ENCODE measurements around the gene SMIM26. TPM values are rescaled to one million over a fixed set of nuclear protein-coding genes. Genes with fewer than 3 reads are reported as not detected.

SMIM26 gene
- total and polyA plus RNA-seq, 9 donors, result 75.9 to 138 (median 90.1) TPM

GRCh38 chr20:18609741-18610140 is 42.5 kb downstream of the SMIM26 start:
- no peak for DNase-seq
- Histone ChIP-seq H3K27me3 (ENCODE audit: control insufficient read depth, insufficient read depth, low read length) (no peaks in the 10 kb centered on the region), H3K4me3 (ENCODE audit: low read length) (no peak overlapping the region), H3K36me3 (ENCODE audit: control insufficient read depth, insufficient read depth, low read length) (no peaks in the 10 kb centered on the region), H3K27ac (ENCODE audit: low read length) (no peak overlapping the region), H3K4me1 (ENCODE audit: control insufficient read depth, insufficient read depth, low read length) (no peaks in the 10 kb centered on the region), H3K9me3 (replicated peaks; ENCODE audit: control insufficient read depth, low read depth, low read length) (no peaks in the 10 kb centered on the region)

GRCh38 chr20:18611492-18611891 is 44.3 kb downstream of the SMIM26 start:
- H3K36me3 ChIP-seq (ENCODE audit: control insufficient read depth, insufficient read depth, low read length), result no peaks in the 10 kb centered on the region
- no peaks in the 10 kb centered on the region for H3K27me3 ChIP-seq (ENCODE audit: control insufficient read depth, insufficient read depth, low read length)
- H3K4me3 ChIP-seq (ENCODE audit: low read length), result no peak overlapping the region
- H3K4me1 ChIP-seq (ENCODE audit: control insufficient read depth, insufficient read depth, low read length), result no peaks in the 10 kb centered on the region
- H3K9me3 ChIP-seq (replicated peaks; ENCODE audit: control insufficient read depth, low read depth, low read length), result no peaks in the 10 kb centered on the region
- DNase-seq, result no peak
- 100% methylated on average over 1 of the region's 8 CpGs for WGBS (ENCODE audit: insufficient coverage)
- H3K27ac ChIP-seq (ENCODE audit: low read length), result no peak overlapping the region

- Histone ChIP-seq H3K4me1 (ENCODE audit: control insufficient read depth, insufficient read depth, low read length) (no peaks in the 10 kb centered on the region), H3K9me3 (replicated peaks; ENCODE audit: control insufficient read depth, low read depth, low read length) (peaks cover 2% of the 10 kb centered on the region), H3K4me3 (ENCODE audit: low read length) (no peak overlapping the region), H3K27me3 (ENCODE audit: control insufficient read depth, insufficient read depth, low read length) (no peaks in the 10 kb centered on the region), H3K36me3 (ENCODE audit: control insufficient read depth, insufficient read depth, low read length) (no peaks in the 10 kb centered on the region), H3K27ac (ENCODE audit: low read length) (no peak overlapping the region)
- no peak for DNase-seq
- WGBS (ENCODE audit: insufficient coverage), result 80% methylated on average over 1 of the region's 2 CpGs
Observed at GRCh38 chr20:18613553-18613952, 46.3 kb downstream of the SMIM26 start.

- Histone ChIP-seq H3K27ac (ENCODE audit: low read length) (no peak overlapping the region), H3K9me3 (replicated peaks; ENCODE audit: control insufficient read depth, low read depth, low read length) (peaks cover 2% of the 10 kb centered on the region)
- DNase-seq, result no peak
Observed at GRCh38 chr20:18614244-18614643, 47.0 kb downstream of the SMIM26 start.

GRCh38 chr20:18615020-18615650 is 47.9 kb downstream of the SMIM26 start:
- DNase-seq, result peak; percentile 22
- no CpG with 5 or more reads among the region's 5 CpGs for WGBS (ENCODE audit: insufficient coverage)
- no peak overlapping the region for H3K27ac ChIP-seq (ENCODE audit: low read length)
- H3K9me3 ChIP-seq (replicated peaks; ENCODE audit: control insufficient read depth, low read depth, low read length), result peaks cover 2% of the 10 kb centered on the region
- no peaks in the 10 kb centered on the region for H3K27me3 ChIP-seq (ENCODE audit: control insufficient read depth, insufficient read depth, low read length)
- no peaks in the 10 kb centered on the region for H3K4me1 ChIP-seq (ENCODE audit: control insufficient read depth, insufficient read depth, low read length)
- no peak overlapping the region for H3K4me3 ChIP-seq (ENCODE audit: low read length)
- no peaks in the 10 kb centered on the region for H3K36me3 ChIP-seq (ENCODE audit: control insufficient read depth, insufficient read depth, low read length)

More at GRCh38 chr20:18614244-18614643, 47.0 kb downstream of the SMIM26 start:
- H3K4me1 ChIP-seq (ENCODE audit: control insufficient read depth, insufficient read depth, low read length), result no peaks in the 10 kb centered on the region
- H3K27me3 ChIP-seq (ENCODE audit: control insufficient read depth, insufficient read depth, low read length), result no peaks in the 10 kb centered on the region
- 94% methylated on average over 5 of the region's 5 CpGs for WGBS (ENCODE audit: insufficient coverage)
- no peak overlapping the region for H3K4me3 ChIP-seq (ENCODE audit: low read length)
- H3K36me3 ChIP-seq (ENCODE audit: control insufficient read depth, insufficient read depth, low read length), result no peaks in the 10 kb centered on the region

Other genes with a start within 250 kb of the SMIM26 start
- gene DZANK1, start 100.4 kb upstream of the SMIM26 start, total RNA-seq, result 1.5 TPM
- gene DZANK1, start 100.4 kb upstream of the SMIM26 start, polyA plus RNA-seq (ENCODE audit: insufficient read depth in 1 of 8, insufficient read length in 8 of 8, low replicate concordance in 1 of 8), result 1 to 10 TPM; 1.7 to 3.9 (median 2.0) TPM
- 10.5 TPM for gene POLR3F, start 100.0 kb upstream of the SMIM26 start, total RNA-seq
- 10 to 100 TPM in 7 of 8 donors, 1 to 10 TPM in 1; 9.8 to 15.4 (median 12.4) TPM for gene POLR3F, start 100.0 kb upstream of the SMIM26 start, polyA plus RNA-seq (ENCODE audit: insufficient read depth in 1 of 8, insufficient read length in 8 of 8, low replicate concordance in 1 of 8)
- 13.3 TPM for gene RBBP9, start 70.2 kb upstream of the SMIM26 start, total RNA-seq
- gene RBBP9, start 70.2 kb upstream of the SMIM26 start, polyA plus RNA-seq (ENCODE audit: insufficient read depth in 1 of 8, insufficient read length in 8 of 8, low replicate concordance in 1 of 8), result 10 to 100 TPM in 7 of 8 donors, 1 to 10 TPM in 1; 9.8 to 13.4 (median 10.6) TPM
- 20.6 TPM for gene SEC23B, start 59.5 kb upstream of the SMIM26 start, total RNA-seq
- 10 to 100 TPM; 17.1 to 27.0 (median 18.7) TPM for gene SEC23B, start 59.5 kb upstream of the SMIM26 start, polyA plus RNA-seq (ENCODE audit: insufficient read depth in 1 of 8, insufficient read length in 8 of 8, low replicate concordance in 1 of 8)
- 22.9 TPM for gene DTD1, start 20.6 kb downstream of the SMIM26 start, total RNA-seq
- 10 to 100 TPM; 11.9 to 20.7 (median 17.3) TPM for gene DTD1, start 20.6 kb downstream of the SMIM26 start, polyA plus RNA-seq (ENCODE audit: insufficient read depth in 1 of 8, insufficient read length in 8 of 8, low replicate concordance in 1 of 8)
- gene SCP2D1, start 246.4 kb downstream of the SMIM26 start, total RNA-seq, result not detected
- not detected for gene SCP2D1, start 246.4 kb downstream of the SMIM26 start, polyA plus RNA-seq (ENCODE audit: insufficient read depth in 1 of 8, insufficient read length in 8 of 8, low replicate concordance in 1 of 8)